Spleen (tissue), 11 donors: ENCODE results near the gene EMILIN1. TPM values are rescaled to one million over a fixed set of nuclear protein-coding genes. Genes with fewer than 3 reads are reported as not detected.
A peak's percentile ranks its signal among the peaks of the same experiment; 100 is the strongest.

Source experiments
- DNase-seq: peaks from one replicate; pipeline ENCODE4 v3.0.0-alpha.2; 2020
- H3K27ac ChIP-seq, 8 donors: fragments of 200-600 bp; sonication (generic) in 7 of 8; 1 replicate in 4 of 8; 2 replicates in 4 of 8; pipeline versions ENCODE4 v1.5.0 to v1.8.0; 2016 to 2021; ENCODE audit warnings: inconsistent platforms in 4 of 8, mild to moderate bottlenecking in 4 of 8, moderate library complexity in 1 of 8
- H3K27me3 ChIP-seq, 7 donors: fragments of 200-600 bp; sonication (generic) in 6 of 7; replicated peaks in 1 of 7; 1 replicate in 4 of 7; 2 replicates in 3 of 7; pipeline versions ENCODE4 v1.5.0 to v1.8.0; 2016 to 2021; ENCODE audit warnings: inconsistent platforms in 3 of 7, mild to moderate bottlenecking in 1 of 7
- H3K36me3 ChIP-seq, 6 donors: fragments of 200-600 bp; sonication (generic) in 5 of 6; 1 replicate in 4 of 6; 2 replicates in 2 of 6; pipeline versions ENCODE4 v1.5.0 to v1.8.0; 2016 to 2021; ENCODE audit warnings: inconsistent platforms in 2 of 6
- H3K4me1 ChIP-seq, 6 donors: fragments of 200-600 bp; sonication (generic) in 5 of 6; 1 replicate in 3 of 6; 2 replicates in 3 of 6; pipeline versions ENCODE4 v1.5.0 to v1.8.0; 2016 to 2021; ENCODE audit warnings: inconsistent platforms in 3 of 6
- H3K4me3 ChIP-seq, 8 donors: fragments of 200-600 bp; sonication (generic) in 7 of 8; 1 replicate in 4 of 8; 2 replicates in 4 of 8; pipeline versions ENCODE4 v1.5.0 to v1.8.0; 2016 to 2021; ENCODE audit warnings: inconsistent platforms in 4 of 8, mild to moderate bottlenecking in 4 of 8, moderate library complexity in 2 of 8
- H3K9me3 ChIP-seq, 8 donors: fragments of 200-600 bp; sonication (generic) in 7 of 8; 1 replicate in 4 of 8; 2 replicates in 4 of 8; pipeline versions ENCODE4 v1.5.0 to v1.8.0; 2016 to 2021; ENCODE audit warnings: inconsistent platforms in 4 of 8
- POLR2A ChIP-seq, 3 donors: fragments of 450-650 bp; IDR thresholded peaks; one replicate each; pipeline ENCODE4 v1.5.1; 2017; ENCODE audit warnings: antibody characterized with exemption in 3 of 3, mild to moderate bottlenecking in 1 of 3
- POLR2AphosphoS5 ChIP-seq, 3 donors: sonication (generic); formaldehyde crosslinking; IDR thresholded peaks; one replicate each; pipeline ENCODE4 v1.5.1; 2017; ENCODE audit warnings: antibody characterized with exemption in 3 of 3
- WGBS, 5 donors: extraction: QIAGEN DNeasy Blood & Tissue Kit in 3 of 5; methylation state at CpG; one replicate each; pipeline versions ENCODE4 v1.1.5 to v1.1.7; 2013 to 2018; 5-methylcytosine and 5-hydroxymethylcytosine counted together
- intact Hi-C: fragments of 100-400 bp; cut with DNase I; formaldehyde crosslinking; loops from one replicate; pipeline ENCODE4 v1.15.0; 2023; ENCODE audit warnings: low total_unique reads
- polyA plus RNA-seq, 3 donors: library from polyadenylated mRNA; stranded (reverse); fragments of 200-250 nt; gene quantifications; one replicate each; pipeline ENCODE4 v1.2.1, GENCODE V29; 2013
- total RNA-seq, 7 donors: library from RNA; depleted of rRNA in 3 of 7; stranded (reverse); fragments of >200 nt in 3 of 7; fragmentation: NEBNext Ultra II Directional in 4 of 7; extraction: Animal tissue kit (Norgen Biotek cat#: 25700) in 4 of 7; gene quantifications; one replicate each; pipeline versions ENCODE4 v1.1.0 to v1.2.1, GENCODE V29; 2016 to 2021
- TF ChIP-seq, protein P1 (sequence below), 11 experiments: fragments of 200-600 bp in 7 of 11; fragments of 450-650 bp in 4 of 11; sonication (generic) in 4 of 11; IDR thresholded peaks in 8 of 11; conservative IDR thresholded peaks in 3 of 11; 1 replicate in 7 of 11; 2 replicates in 4 of 11; pipeline versions ENCODE4 v1.4.0 to v1.8.0; 2016 to 2021; ENCODE audit warnings: antibody characterized with exemption in 11 of 11, inconsistent platforms in 4 of 11, mild to moderate bottlenecking in 1 of 11
- donor health status: healthy with polysubstance abuse.
- donor health status: DM: no; HTN: no; CAD: no; lungs with moderate emphysema.
- donor health status: DM: no; HTN: no; CAD: no.
- donor health status: Bipolar disorder and iron deficiency.
- donor health status: healthy.
- donor health status: DM: no; HTN: no; CAD: no.
- donor health status: DM: yes; HTN: yes; CAD: no.

Gene EMILIN1
- total and polyA plus RNA-seq, 10 donors = 18.3 to 152 (median 105) TPM

DNA sequence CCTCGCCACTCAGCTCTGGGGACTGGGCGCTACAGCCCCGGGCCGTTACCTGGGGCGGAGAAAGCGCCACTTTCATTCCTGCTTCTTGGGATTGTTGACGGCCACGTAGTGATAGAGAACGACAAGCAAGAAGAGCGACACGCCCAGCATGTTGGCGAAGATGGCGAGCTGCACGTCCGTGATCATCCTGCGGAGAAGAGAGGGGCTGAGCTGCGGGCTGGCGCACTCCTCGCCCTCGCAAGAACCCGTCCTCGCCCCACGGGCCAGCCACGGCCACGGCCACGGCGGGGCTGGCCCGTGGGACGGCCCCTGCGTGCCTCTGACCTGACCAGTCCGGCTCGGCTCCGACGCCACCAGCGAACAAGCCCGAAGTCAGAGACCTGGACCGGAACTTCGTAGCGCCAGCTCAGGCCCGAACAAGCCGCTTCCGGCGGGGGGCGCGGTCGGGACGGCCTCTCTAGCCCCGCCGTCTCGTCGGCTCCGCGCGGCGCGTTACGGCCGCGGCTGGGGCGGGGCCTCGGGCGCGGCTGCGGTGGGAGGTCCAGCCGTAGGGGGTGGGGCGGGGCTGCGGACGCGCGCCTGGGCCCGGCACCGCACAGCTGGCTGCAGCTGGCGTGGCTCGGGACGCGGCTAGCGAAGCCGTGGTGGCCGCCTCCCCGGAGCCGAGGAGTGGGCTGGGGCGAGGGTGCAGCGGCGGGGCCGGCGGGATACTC is 7.0 kb upstream of the EMILIN1 start, which contains the start of gene OST4:
Gene OST4 (minus strand): TSS at position 378 of the 713 bp plus-strand sequence.
- peak in 1 of 3 donors; percentile 54 for TF ChIP-seq POLR2A (IDR thresholded peaks at IDR 0.05)
- TF ChIP-seq, protein P1, sequence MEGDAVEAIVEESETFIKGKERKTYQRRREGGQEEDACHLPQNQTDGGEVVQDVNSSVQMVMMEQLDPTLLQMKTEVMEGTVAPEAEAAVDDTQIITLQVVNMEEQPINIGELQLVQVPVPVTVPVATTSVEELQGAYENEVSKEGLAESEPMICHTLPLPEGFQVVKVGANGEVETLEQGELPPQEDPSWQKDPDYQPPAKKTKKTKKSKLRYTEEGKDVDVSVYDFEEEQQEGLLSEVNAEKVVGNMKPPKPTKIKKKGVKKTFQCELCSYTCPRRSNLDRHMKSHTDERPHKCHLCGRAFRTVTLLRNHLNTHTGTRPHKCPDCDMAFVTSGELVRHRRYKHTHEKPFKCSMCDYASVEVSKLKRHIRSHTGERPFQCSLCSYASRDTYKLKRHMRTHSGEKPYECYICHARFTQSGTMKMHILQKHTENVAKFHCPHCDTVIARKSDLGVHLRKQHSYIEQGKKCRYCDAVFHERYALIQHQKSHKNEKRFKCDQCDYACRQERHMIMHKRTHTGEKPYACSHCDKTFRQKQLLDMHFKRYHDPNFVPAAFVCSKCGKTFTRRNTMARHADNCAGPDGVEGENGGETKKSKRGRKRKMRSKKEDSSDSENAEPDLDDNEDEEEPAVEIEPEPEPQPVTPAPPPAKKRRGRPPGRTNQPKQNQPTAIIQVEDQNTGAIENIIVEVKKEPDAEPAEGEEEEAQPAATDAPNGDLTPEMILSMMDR (IDR thresholded peaks at IDR 0.05 in 8 of 11, conservative IDR thresholded peaks at IDR 0.05 in 3 of 11) = peak in 5 of 11 experiments; percentile 11 to 49 (median 24)
- peak; percentile 94 to 96 (median 95) for TF ChIP-seq POLR2AphosphoS5 (IDR thresholded peaks at IDR 0.05)
- 0% methylated on average over 14 to 86 of the region's 86 CpGs for WGBS, 5 donors

DNA sequence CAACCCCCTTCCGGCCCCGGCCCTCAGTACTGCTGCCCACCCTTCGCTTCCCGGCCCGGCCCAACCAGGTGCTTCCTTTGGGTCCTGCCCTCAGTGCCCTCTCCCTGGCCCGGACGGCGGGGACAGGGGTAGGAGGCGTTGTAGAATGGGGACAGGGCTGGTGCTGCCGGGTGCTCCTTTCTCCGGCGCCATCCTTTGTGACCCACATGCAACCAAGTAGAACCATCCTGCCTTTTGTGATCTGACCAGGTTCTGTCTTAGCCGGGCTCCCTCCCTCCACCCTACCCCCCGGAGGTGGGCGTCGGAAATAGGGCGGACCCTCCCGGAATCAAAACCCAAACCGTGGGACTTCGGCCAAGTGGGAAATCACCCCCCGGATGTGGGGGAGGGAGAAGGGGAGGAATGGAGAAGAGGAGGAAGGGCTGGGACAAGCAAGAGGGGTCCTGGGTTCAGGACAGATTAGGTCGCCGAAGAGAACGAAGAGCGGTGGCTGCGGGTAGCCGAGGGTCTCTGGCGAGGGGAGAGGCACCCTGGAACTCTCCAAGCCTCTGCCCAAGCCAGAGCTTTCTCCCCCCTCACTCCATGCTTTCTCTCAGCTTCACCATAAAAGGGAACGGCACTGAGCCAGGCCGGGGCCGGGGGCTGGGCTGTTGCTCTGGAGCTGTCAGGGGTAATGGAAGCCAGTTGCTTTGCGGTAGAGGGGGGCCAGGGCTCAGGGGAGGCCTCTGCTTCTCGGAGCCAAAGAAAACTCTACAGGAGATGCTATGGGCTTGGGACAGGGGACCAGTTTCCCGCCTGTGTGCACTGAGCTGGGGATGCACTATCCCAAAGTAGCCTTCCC is 6.2 kb upstream of the EMILIN1 start:
- Histone ChIP-seq H3K36me3 (peaks cover 0 to 31% (median 25%) of the 10 kb centered on the region in 6 donors), H3K9me3 (no peaks in the 10 kb centered on the region), H3K4me1 (peaks cover 38 to 94% (median 74%) of the 10 kb centered on the region in 6 donors), H3K27ac (peak overlapping the region; percentile 78 to 97 (median 94)), H3K27me3 (no peaks in the 10 kb centered on the region), H3K4me3 (peak overlapping the region; percentile 43 to 94 (median 88))
- intact Hi-C loops = no loop called here
- peak; percentile 83 for DNase-seq
- TF ChIP-seq POLR2AphosphoS5 (IDR thresholded peaks at IDR 0.05) = no peak
- no peak for TF ChIP-seq POLR2A (IDR thresholded peaks at IDR 0.05)
- TF ChIP-seq, protein P1 (IDR thresholded peaks at IDR 0.05 in 8 of 11, conservative IDR thresholded peaks at IDR 0.05 in 3 of 11) = no peak
- WGBS, 5 donors = 3 to 9% (median 7%) methylated on average over 32 to 34 of the region's 34 CpGs

More for the DNA sequence above, 7.0 kb upstream of the EMILIN1 start, which contains the start of gene OST4:
- peak; percentile 99 for DNase-seq
- Histone ChIP-seq H3K36me3 (peaks cover 0 to 39% (median 25%) of the 10 kb centered on the region in 6 donors), H3K4me1 (peaks cover 38 to 95% (median 72%) of the 10 kb centered on the region in 6 donors), H3K9me3 (no peaks in the 10 kb centered on the region), H3K27me3 (no peaks in the 10 kb centered on the region), H3K27ac (peak within 1 kb of the TSS; percentile 78 to 97 (median 94)), H3K4me3 (peak within 1 kb of the TSS; percentile 43 to 94 (median 88))
- intact Hi-C loops = no loop called here

DNA sequence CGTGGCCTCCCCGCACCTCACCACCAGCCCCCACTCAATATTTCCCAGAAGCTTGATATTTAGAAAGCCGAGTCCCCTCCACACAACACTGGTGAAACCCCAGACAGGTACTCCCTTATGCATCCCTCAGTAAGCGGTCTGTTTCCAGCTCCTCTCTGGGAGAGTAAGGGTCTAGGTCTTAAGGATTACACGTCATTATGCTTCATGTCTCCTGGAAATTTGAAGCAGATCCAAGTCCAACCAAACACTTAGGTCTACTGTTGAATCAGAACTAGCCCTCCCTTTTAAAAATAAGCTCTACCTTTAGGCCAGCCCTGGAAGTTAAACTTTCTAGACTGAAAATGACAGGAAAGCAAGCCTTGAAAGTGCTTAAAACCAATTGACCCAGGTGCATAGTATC is 5.5 kb upstream of the EMILIN1 start:
- WGBS, 5 donors = 79 to 83% (median 81%) methylated on average over 5 of the region's 5 CpGs
- Histone ChIP-seq H3K36me3 (peaks cover 0 to 24% (median 19%) of the 10 kb centered on the region in 6 donors), H3K9me3 (no peaks in the 10 kb centered on the region), H3K27me3 (no peaks in the 10 kb centered on the region), H3K4me3 (no peak overlapping the region), H3K27ac (peak overlapping the region; percentile 78 to 97 (median 94)), H3K4me1 (peaks cover 40 to 94% (median 74%) of the 10 kb centered on the region in 6 donors)
- DNase-seq = no peak
- intact Hi-C loops = no loop called here
- no peak for TF ChIP-seq POLR2A (IDR thresholded peaks at IDR 0.05)
- TF ChIP-seq, protein P1 (IDR thresholded peaks at IDR 0.05 in 8 of 11, conservative IDR thresholded peaks at IDR 0.05 in 3 of 11) = no peak
